ENCODE measurements around the gene DHRSX.

GRCh38 chrX:2320580-2321327 lies 180.0 kb downstream of the DHRSX start:
- no peak for TF ChIP-seq CTCF (IDR thresholded peaks at IDR 0.05)
- TF ChIP-seq POLR2A (IDR thresholded peaks at IDR 0.05), result no peak

All from heart left ventricle (tissue), 13 donors.